GDM1 (cell line): ENCODE results near the gene GPX4.
A peak's percentile ranks its signal among the peaks of the same experiment; 100 is the strongest.

Experiments used
- DNase-seq: peaks from one replicate; lab custom pipeline; 2025; lab: John Stamatoyannopoulos, UW

GPX4 gene

DNA sequence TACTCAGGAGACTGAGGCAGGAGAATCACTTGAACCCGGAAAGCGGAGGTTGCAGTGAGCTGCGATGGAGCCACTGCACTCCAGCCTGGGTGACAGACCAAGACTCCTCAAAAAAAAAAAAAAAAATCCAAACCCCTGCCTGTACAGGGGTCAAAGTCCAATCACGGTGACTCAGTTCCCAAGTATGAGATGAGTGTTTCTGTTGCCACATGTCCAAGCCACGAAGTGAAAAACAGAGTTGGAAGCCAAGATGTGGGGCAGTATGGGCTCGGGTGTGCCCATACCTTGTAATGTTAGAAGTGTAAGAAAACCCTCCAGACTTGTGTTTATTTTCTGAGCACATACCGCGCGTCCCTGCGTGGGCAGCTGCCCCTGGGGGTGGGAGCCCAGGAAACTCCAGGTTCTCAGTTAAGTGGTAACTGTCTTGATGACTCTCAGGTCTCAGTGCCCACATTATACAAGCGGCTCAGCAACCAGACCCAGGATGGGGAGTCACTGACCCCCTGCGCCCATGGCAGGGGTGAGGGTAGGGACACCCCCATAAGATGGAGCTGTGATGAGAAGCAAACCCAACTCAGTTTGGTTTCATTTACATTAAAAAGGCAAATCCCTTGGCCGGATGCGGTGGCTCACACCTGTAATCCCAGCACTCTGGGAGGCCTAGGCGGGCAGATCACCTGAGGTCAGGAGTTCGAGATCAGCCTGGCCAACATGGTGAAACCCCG, 1.2 kb upstream of the GPX4 start:
- DNase-seq, result no peak

DNA sequence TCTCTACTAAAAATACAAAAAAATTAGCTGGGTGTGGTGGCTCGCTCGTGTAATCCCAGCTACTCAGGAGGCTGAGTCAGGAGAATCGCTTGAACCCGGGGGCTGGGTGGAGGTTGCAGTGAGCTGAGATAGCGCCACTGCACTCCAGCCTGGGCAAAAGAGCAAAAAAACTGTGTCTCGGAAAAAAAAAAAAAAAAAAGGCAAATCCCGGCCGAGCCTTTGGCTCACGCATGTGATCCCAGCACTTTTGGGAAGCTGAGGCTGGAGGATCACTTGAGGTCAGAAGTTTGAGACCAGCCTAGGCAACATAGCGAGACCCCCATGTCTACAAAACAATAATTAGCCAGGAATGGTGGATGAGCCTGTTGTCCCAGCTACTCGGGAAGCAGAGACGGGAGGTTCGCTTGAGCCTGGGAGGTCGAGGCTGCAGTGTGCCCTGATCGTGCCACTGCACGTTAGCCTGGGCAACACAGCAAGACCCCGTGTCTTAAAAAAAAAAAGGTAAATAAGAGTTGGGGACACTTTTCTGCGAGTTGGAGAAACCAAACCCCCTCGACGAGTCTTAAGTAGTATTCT, 574 bp upstream of the GPX4 start:
- DNase-seq, result no peak

DNA sequence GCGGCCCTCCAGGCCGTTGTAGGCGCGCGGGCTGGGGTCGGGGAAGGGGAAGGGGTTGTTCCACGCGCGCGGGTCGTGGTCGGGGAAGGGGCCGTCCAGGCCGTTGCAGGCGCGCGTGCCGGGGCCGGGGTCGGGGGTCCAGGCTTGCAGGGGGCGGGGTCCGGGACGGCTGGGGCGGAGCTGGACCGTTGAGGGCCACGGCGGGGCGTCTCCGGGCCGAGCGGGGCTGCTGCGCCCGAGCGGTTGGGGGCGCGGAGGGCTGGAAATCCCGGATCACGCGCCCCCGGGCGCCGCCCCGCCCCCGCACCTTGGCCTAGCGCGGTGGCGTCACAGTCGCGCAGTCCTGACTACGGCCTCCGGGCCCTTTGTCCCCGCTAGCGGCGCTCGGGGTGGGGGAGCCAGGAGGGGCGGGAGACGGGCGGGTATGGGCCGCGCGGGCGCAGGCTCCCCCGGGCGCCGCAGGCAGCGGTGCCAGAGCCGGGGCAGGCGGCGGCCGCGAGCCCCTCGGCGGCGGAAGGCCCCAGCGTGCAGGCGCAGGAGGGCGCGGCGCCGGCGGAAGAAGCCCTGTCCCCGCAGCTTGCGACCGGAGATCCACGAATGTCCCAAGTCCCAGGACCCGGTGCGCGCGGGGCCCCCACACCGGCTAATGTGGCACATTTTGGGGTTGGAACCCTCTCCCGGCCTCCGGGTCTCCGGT, 665 bp downstream of the GPX4 start:
- DNase-seq, result peak; percentile 32

DNA sequence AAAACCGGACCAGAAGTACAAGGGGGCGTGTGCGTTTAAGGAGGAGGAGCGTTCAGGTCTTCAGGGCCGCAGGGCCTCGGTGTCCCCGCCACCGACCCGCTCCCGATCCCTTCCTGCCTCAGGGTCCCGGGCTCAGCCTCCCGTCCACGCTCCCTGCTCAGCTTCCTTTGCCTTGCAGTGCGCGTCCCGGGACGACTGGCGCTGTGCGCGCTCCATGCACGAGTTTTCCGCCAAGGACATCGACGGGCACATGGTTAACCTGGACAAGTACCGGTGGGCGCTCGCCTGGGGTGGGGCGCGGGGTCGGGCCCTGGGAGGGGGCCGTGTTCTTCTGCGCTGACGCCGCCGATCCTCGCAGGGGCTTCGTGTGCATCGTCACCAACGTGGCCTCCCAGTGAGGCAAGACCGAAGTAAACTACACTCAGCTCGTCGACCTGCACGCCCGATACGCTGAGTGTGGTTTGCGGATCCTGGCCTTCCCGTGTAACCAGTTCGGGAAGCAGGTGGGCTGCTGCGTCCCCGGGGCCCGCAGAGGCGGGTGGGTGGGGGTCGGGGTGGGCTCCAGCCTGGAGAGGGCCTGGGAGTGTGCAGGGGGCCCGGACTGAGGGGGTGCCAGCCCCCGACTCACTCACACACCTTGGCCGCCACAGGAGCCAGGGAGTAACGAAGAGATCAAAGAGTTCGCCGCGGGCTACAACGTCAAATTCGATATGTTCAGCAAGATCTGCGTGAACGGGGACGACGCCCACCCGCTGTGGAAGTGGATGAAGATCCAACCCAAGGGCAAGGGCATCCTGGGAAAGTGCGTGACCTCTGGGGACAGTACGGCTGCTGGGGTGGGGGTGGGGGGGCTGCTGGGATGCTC, 1.4 kb downstream of the GPX4 start:
- DNase-seq, result no peak

GRCh38 chr19:1105873-1106840, 2.4 kb downstream of the GPX4 start:
- no peak for DNase-seq

DNA sequence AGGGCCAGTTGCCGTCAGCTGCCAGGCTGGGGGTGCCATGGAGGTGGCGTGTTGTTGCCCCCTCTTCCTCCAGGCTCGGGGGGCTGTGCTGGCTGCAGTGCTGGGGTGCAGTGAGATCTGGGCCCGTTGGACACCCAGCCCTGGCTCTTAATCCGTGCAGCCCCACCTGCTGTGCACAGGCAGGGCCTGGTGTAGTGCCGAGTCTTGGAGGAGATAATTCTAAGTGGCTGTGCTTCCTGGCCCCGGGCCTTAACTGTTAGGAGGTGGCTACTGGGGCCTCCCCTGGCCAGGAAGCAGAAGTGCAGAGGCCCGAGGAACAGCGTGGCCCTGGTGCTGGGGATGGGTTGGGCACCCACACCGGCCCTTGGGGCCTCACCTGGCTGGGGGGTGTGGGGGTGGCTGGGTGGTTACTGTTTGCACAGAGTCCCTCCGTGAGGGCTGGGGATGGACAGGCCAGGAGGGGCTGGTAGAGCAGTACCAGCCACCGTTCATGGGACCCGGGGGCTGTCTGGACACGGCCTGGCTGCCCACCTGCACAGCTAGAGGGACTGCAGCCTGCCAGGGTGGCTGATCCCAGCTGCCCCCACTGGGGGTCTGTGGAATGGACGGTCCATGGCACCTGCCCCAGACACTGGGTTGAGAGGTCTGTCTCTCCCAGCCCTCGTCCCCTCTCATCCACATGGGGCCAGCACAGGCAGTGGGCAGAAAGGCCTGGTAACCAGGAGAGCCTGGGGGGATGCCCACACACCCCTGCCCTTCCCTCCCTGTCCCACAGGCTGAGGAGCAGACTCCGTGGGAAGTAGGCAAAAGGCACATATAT, 3.3 kb downstream of the GPX4 start:
- DNase-seq, result no peak

DNA sequence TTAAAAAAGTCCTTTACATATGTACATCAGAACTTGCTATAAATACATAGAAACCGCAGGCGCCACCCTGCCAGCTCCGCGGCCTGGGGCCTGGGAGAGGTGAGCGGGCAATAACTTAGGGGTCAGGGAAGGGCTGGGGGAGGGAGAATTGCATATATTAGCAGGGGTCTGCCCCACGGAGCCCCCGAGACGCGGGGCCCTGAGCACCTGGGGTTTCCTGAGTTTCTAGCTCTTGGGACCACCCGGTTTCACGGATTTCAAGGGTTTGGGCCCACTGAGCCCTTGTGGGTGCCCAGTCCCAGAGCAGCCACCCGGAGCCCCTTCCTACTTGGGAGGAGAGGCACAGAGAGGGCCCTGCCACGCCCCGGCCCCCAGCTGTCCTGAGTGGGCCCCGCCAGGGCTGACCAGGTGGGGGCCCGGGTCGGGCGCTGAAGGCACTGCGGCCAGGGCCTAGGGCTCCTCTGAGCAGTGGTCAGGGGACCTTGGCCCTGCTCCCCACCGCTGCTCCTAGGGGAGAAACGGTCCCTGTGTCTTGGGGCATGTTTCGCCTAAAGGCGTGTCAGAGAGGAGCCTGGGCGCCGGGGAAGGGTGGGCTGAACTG, 4.0 kb downstream of the GPX4 start:
- no peak for DNase-seq

- DNase-seq, result no peak
Observed at GRCh38 chr19:1108291-1109031, 4.7 kb downstream of the GPX4 start.

- no peak for DNase-seq
Observed at GRCh38 chr19:1109032-1109551, 5.3 kb downstream of the GPX4 start.

- DNase-seq, result no peak
Observed at GRCh38 chr19:1109697-1110671, 6.2 kb downstream of the GPX4 start.

DNA sequence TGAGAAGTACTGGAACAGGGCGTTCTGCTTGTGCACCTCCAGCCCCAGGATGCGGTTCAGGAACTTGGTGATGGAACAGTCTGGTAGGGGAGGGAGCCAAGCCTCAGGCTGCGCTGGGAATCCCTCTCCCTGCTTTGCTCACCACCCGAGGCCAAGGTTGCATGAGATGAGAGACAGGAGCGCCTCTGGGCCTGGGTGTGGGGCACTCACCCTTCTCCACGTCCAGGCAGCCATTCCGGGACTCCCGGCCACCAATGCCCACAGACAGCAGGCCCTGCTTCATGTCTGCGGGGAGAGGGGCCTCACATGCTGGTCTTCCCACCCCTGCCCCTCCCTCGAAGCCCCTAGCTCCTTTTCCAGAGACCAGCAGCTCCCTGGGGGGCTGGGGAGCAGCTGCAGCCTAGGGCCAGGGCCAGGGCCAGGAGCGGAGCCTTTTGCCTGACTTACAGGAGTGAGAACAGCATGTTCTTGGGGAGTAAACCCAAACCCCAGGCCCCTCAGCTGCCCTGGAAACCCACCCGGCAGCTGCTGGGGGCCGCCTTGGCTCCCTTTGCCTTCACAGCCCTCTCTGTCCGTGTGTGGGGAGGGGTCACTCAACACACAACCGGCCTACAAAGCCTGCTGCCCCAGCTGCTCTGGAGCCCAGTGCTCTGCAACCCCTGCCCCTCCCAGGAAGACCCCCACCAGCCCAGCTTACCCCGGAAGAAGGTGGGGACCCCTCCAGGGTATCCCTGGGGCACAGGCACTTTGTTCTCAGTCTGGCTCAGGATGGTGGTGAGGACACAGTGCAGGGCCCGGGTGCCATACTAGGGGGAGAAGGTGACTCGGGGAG, 7.2 kb downstream of the GPX4 start:
- no peak for DNase-seq

DNA sequence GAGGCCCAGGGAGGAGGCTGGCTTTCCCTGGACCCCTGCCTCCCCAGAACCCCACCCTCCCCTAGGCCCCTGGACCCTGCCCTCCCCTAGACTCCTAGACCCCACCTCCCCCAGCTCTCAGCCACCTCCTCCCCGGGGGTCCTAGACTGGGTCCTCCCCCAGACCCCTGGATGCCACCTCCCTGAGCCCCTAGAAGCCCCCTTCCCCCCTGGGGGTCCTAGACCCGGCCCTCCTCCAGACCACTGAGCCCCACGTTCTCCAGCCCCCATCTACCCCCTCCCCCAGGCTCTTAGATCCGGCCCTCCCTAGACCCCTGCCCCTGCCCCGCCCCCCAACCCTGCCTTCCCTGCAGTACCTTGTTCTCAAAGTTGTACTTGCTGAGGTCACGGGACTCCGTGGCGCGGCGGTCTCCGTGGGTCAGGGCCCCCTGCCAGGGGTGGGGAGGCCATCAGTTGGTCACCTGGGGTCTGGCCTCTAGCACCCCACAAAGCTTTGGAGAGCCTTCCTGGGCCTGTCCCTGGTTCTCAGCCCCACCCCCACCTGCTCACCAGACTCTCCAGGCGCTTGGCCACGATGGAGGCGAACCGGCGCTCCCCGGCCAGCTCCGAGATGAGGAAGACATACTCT, 8.0 kb downstream of the GPX4 start:
- DNase-seq, result no peak

GRCh38 chr19:1112268-1113029, 8.7 kb downstream of the GPX4 start:
- DNase-seq, result no peak

GRCh38 chr19:1113030-1113985, 9.5 kb downstream of the GPX4 start:
- peak; percentile 41 for DNase-seq
